Nephron progenitor cell (in vitro differentiated cells): ENCODE results near the gene RIOK3.

Source experiments
- DNase-seq: peaks from one replicate; pipeline ENCODE4 v3.0.0; 2021
- H3K27ac Mint-ChIP-seq: 2 replicates; pipeline ENCODE4 v1.8.0; 2021; ENCODE audit warnings: mild to moderate bottlenecking, moderate library complexity, mixed read lengths
- H3K27me3 Mint-ChIP-seq: 2 replicates; pipeline ENCODE4 v1.8.0; 2021; ENCODE audit warnings: mild to moderate bottlenecking, low read depth, mixed read lengths; ENCODE audit not compliant: poor library complexity
- H3K36me3 Mint-ChIP-seq: 2 replicates; pipeline ENCODE4 v1.8.0; 2021; ENCODE audit warnings: low read depth, mixed read lengths
- H3K4me1 Mint-ChIP-seq: 2 replicates; pipeline ENCODE4 v1.8.0; 2021; ENCODE audit warnings: mixed read lengths
- H3K4me3 Mint-ChIP-seq: 2 replicates; pipeline ENCODE4 v1.8.0; 2021; ENCODE audit warnings: mild to moderate bottlenecking, moderate library complexity, mixed read lengths
- H3K9me3 Mint-ChIP-seq: 2 replicates; pipeline ENCODE4 v1.8.0; 2021; ENCODE audit warnings: mild to moderate bottlenecking, moderate library complexity, mixed read lengths
- CTCF ChIP-seq: fragments of 200-600 bp; sonication (generic); IDR thresholded peaks from 2 replicates; pipeline ENCODE4 v1.5.0; 2021; ENCODE audit warnings: antibody characterized with exemption

RIOK3 gene

DNA sequence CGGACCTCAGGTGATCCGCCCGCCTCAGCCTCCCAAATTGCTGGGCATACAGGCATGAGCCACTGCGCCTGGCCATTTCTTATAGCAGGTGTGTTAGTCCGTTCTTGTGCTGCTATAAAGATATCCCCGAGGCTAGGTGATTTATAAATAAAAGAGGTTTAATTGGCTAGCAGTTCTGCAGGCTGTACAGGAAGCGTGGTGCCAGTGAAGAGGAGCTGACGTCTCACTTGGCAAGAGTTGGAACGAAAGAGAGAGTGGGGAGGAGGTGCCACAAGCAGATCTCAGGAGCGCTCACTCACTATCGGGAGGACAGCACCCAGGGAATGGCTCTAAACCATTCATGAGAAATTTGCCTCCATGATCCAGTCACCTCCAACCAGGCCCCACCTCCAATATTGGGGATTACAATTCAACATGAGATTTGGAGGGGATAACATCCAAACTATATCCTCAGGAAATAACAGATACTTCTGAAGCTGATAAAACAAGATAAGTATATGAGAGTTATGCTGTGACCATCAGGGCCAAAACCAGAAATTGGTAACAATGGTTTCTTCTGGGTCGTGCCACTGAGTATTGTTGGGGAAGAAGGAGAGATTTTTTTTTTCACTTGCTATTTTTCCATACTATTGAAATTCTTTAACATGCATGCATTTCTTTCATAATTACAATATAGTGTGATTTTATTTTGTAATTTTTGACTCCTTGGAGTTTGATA is 42.8 kb downstream of the RIOK3 start:
- Mint-ChIP-seq H3K27me3 (no peaks in the 10 kb centered on the region), H3K36me3 (peaks cover 5% of the 10 kb centered on the region), H3K27ac (no peak overlapping the region), H3K4me1 (peaks cover 6% of the 10 kb centered on the region), H3K9me3 (peaks cover 14% of the 10 kb centered on the region), H3K4me3 (no peak overlapping the region)
- TF ChIP-seq CTCF: no peak
- no peak for DNase-seq

DNA sequence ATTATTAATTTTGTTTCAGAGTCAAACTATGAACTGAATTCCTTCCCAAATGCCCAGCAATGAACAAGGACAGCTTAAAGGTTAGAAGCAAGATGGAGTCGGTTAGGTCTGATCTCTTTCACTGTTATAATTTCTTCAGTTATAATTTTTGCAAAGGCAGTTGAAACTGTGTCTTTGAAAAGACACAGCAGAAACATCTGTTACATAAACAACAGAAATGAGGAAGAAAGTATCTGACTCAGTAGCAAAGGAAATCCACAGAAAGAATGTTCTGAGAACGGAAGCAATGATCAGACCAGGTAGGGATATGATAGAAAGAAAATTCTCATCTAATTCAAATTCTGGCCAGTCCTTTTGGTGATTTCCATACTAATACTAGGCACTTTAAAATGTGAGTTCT is 45.0 kb downstream of the RIOK3 start:
- H3K4me3 Mint-ChIP-seq: no peak overlapping the region
- H3K27me3 Mint-ChIP-seq: peaks cover 13% of the 10 kb centered on the region
- TF ChIP-seq CTCF: no peak
- peaks cover 16% of the 10 kb centered on the region for H3K4me1 Mint-ChIP-seq
- DNase-seq: no peak
- no peaks in the 10 kb centered on the region for H3K36me3 Mint-ChIP-seq
- H3K9me3 Mint-ChIP-seq: peaks cover 5% of the 10 kb centered on the region
- no peak overlapping the region for H3K27ac Mint-ChIP-seq

DNA sequence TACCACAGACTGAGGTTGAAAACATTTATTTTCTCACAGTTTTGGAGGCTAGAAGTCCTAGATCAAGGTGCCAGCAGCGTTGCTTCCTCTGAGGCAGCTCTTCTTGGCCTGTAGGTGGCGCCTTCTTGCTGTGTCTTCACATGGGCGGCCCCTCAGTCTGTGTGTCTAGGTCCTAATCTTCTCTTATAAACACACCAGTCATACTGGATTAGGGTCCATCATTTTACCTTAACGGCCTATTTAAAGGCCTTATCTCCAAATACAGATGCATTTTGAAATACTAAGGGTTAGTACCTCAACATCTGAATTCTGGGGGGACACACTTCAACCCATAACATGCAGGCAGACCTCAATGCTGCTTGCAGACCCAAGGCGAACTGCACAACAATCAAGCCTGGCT is 45.8 kb downstream of the RIOK3 start:
- Mint-ChIP-seq H3K4me1 (peaks cover 17% of the 10 kb centered on the region), H3K4me3 (no peak overlapping the region), H3K36me3 (no peaks in the 10 kb centered on the region), H3K27ac (no peak overlapping the region), H3K27me3 (peaks cover 13% of the 10 kb centered on the region), H3K9me3 (peaks cover under 1% of the 10 kb centered on the region)
- DNase-seq: peak; percentile 67
- peak; percentile 83 for TF ChIP-seq CTCF

GRCh38 chr18:23499291-23499781 is 46.2 kb downstream of the RIOK3 start:
- TF ChIP-seq CTCF: no peak
- H3K36me3 Mint-ChIP-seq: no peaks in the 10 kb centered on the region
- H3K4me3 Mint-ChIP-seq: no peak overlapping the region
- H3K27ac Mint-ChIP-seq: no peak overlapping the region
- peaks cover 18% of the 10 kb centered on the region for H3K27me3 Mint-ChIP-seq
- H3K9me3 Mint-ChIP-seq: no peaks in the 10 kb centered on the region
- DNase-seq: no peak
- peaks cover 22% of the 10 kb centered on the region for H3K4me1 Mint-ChIP-seq

- no peak for TF ChIP-seq CTCF
- Mint-ChIP-seq H3K9me3 (no peaks in the 10 kb centered on the region), H3K27me3 (peaks cover 29% of the 10 kb centered on the region), H3K4me1 (peaks cover 29% of the 10 kb centered on the region), H3K36me3 (peaks cover 4% of the 10 kb centered on the region), H3K27ac (no peak overlapping the region), H3K4me3 (peak overlapping the region; percentile 18)
- no peak for DNase-seq
Observed at GRCh38 chr18:23501626-23502025, 48.5 kb downstream of the RIOK3 start.

DNA sequence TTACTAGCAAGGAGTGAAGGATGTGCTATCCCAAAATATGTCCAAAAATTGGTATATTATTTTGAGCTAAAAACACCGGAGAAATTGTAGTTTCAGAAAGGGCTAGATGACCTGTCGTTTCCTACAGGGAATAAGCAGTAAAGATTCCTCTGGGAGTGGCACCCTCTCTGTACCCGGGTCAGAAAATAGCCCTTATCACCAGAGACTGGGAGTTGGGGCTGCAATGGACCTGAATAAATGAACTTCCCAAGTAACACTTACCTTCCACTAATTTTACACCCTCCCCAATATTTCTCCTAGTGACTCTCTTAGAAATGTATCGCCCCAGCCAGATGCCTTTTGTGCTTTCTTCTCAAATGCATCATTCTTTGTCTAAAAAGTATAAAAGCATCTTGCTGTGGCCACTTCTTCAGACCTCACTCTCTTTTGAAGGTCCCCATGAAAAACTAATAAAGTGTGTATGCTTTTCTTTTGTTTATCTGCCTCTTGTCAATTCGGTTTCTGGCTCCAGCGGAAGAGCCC is 49.5 kb downstream of the RIOK3 start:
- Mint-ChIP-seq H3K4me1 (peaks cover 29% of the 10 kb centered on the region), H3K27me3 (peaks cover 29% of the 10 kb centered on the region), H3K9me3 (no peaks in the 10 kb centered on the region), H3K36me3 (peaks cover 4% of the 10 kb centered on the region), H3K4me3 (peak overlapping the region; percentile 84), H3K27ac (no peak overlapping the region)
- no peak for DNase-seq
- no peak for TF ChIP-seq CTCF
